Subcutaneous adipose tissue (tissue), 4 donors: Measurements from ENCODE around the gene FGF13. TPM values are rescaled to one million over a fixed set of nuclear protein-coding genes. Genes with fewer than 3 reads are reported as not detected.

Experiments
- CTCF ChIP-seq: fragments of 450-650 bp; IDR thresholded peaks from one replicate; pipeline ENCODE4 v1.5.1; 2016; ENCODE audit warnings: low read depth, mild to moderate bottlenecking, control low read depth, antibody characterized with exemption, moderate library complexity
- small RNA-seq: library from RNA; depleted of rRNA; stranded (forward); fragments of <200 nt; gene quantifications from one replicate; pipeline ENCODE3, GENCODE V24; 2016
- total RNA-seq, 4 donors: library from RNA; depleted of rRNA; stranded (reverse); fragments of >200 nt; gene quantifications; one replicate each; pipeline ENCODE4 v1.1.0, GENCODE V29; 2016

Gene FGF13
- total RNA-seq, 4 donors from 2014 or later: 5.9 to 22.6 (median 11.3) TPM

DNA sequence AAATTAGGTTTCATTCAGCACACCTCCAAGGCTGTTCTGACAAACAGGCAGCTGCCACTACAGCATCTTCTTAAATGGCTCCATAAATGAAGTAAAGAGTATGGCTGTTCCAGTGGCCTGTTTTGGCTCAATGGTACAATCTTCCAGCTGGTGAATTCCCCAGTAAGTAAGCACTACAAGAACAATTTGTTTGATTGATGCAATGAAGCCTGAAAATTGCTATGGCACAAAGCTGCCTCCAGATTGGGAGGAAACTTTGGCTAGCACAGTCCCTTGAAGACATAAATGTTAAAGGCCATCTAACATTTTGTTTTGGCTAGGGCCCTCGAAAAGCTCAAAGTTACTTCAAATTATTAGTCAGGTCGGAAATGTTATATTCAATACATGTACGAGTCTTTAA, 47.5 kb downstream of the FGF13 start:
- no peak for TF ChIP-seq CTCF

GRCh38 chrX:138651494-138651893, 60.0 kb downstream of the FGF13 start:
- TF ChIP-seq CTCF: no peak

DNA sequence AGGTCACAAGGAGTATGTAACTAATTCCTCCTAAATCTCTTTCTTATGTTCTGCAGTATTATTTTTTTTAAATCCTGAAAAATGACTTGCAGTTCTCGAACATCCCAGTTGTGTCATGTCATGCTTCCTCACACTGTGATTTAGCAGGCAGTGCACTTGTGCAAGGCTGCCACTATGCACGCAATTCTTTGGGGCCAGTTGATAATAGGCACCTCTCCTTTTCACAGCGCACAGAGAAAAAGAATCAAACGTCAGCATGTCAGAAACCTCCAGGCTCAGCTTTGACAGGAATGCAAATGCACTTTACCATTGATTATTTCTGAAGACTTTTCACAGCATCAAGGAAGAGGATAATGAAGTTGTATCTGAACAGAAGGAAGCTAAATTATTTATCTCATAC, 62.9 kb downstream of the FGF13 start:
- TF ChIP-seq CTCF: no peak

DNA sequence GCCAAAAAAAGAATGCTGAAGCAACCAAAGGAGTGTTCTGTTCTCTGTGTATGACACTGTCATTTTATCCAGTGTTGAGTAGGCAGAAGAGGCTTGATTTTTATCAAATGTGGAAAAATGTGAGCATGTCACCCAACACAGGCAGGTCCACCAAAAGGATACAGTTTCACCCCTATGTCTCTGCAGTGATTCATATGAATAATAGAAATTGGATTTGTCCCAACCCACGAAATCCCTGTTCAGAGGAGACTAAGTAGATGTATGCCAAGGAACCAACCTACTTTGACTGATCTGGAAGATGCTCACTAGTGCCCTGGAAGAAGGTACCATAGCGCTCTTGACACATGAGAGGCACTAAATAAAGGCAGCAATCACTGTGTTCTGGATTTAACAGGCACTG, 72.5 kb downstream of the FGF13 start:
- TF ChIP-seq CTCF: no peak

Small RNA genes lying within 50 kb of the gene (small RNA-seq; reads per million reads assigned to genes)
- gene AL031386.1 (not detected), gene MIR504 (2.2 reads per million, percentile 43 among the genes with 10 or more reads in this experiment)
